Activated CD4-positive, CD25-positive, alpha-beta regulatory T cell treated with anti-CD3 and anti-CD28 coated beads, Interleukin-2, amount 50 U/mL, for 24 hours (primary cell): ENCODE data around the gene SREBF1.

Source experiments
- ATAC-seq, 2 donors: fragments of 150-1000 bp; cut with Tn5 transposase; one replicate each; pipeline ENCODE4 v1.10.0; 2021; ENCODE audit warnings: mild to moderate bottlenecking in 1 of 2, moderate library complexity in 1 of 2

Gene SREBF1

GRCh38 chr17:17822616-17823015, 14.2 kb downstream of the SREBF1 start:
- no peak for ATAC-seq

DNA sequence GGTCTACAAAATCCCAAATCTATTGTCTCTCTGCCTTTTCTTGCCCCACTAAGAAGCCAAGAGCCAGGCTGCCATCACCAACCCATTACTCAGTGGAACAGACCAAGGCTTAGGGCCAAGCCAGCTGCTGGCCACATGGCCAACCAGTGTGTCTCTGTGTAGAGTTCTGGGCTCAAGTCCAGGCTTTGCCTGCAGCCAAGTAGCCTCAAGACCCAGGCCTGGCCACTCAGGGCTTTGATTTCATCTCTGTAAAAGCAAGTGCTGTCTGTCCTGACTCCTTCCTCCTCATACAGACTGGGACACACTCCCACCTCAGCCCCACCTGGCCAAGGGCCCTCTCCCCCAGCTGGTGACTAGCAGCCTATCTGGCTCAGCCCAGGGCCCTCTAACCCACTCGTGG, 14.6 kb downstream of the SREBF1 start:
- no peak for ATAC-seq

GRCh38 chr17:17820463-17821158, 16.2 kb downstream of the SREBF1 start:
- no peak for ATAC-seq

DNA sequence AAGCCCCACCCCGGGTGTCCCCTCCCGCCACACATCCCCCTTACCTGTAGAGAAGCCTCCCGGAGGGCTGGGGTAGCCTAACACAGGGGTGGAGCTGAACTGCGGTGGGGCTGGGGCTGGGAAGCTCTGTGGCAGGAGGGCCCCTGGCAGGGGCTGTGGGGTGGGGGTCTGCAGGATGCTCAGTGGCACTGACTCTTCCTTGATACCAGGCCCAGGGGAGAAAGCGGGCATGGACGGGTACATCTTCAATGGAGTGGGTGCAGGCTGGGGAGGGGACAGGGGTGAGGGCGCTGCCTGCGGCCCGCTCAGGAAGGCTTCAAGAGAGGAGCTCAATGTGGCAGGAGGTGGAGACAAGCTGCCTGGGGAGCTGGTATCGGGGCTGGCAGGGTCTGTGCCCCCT, 16.7 kb downstream of the SREBF1 start:
- no peak for ATAC-seq

DNA sequence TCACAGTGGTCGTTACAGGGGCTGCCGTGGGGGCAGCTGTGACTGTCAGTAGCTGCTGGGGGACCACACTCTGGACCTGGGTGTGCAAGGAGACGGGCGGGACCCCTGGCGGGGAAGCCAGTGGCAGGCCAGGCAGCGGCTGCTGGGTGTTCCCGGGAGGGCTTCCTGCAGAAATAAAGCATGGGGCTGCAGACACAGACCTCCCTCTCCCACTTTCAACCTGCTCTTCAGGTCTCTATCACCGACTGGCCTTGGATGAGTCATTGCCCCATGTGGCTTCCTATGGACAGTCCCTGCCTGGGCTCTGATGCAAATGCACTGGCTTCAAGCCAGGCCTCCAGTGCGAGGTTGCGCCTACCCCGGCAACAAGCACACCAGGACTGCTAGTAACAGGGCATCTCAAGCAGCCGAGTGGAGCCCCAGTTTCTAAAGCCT, 17.2 kb downstream of the SREBF1 start:
- ATAC-seq: peak; percentile 77 to 82

DNA sequence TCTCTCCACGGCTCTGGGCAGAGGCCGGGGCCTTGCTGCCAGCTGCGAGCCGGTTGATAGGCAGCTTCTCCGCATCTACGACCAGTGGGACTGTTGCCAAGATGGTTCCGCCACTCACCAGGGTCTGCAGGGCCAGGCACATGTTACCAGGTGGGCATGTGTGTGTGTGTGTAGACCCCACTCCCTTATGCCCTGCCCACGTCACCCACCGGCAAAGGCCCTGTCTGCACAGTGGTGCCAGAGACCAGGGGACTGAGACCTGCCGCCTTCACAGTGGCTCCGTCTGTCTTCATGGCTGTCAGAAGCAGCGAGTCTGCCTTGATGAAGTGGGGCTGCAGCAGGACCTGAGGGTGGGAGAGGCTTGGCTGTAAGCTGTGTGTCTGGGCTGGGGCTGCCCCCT, 17.7 kb downstream of the SREBF1 start:
- ATAC-seq: no peak

DNA sequence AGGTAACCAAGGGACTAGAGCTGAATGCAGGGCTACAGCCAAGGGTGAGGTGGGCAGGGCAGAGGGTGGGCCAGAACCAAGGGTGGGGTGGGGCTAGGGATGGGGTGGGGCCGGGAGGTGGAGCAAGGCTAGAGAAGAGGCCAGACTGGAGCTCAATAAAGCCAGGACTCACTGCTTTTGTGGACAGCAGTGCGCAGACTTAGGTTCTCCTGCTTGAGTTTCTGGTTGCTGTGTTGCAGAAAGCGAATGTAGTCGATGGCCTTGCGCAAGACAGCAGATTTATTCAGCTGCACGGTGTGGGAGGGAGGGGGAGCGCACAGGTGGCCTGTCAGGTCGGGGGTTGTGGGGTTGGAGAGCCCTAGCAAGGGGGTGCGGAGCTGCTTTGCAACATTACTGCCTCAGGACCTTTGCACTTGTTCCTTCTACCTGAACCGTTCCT, 18.7 kb downstream of the SREBF1 start:
- ATAC-seq: no peak

GRCh38 chr17:17817552-17817947, 19.2 kb downstream of the SREBF1 start:
- ATAC-seq: no peak

DNA sequence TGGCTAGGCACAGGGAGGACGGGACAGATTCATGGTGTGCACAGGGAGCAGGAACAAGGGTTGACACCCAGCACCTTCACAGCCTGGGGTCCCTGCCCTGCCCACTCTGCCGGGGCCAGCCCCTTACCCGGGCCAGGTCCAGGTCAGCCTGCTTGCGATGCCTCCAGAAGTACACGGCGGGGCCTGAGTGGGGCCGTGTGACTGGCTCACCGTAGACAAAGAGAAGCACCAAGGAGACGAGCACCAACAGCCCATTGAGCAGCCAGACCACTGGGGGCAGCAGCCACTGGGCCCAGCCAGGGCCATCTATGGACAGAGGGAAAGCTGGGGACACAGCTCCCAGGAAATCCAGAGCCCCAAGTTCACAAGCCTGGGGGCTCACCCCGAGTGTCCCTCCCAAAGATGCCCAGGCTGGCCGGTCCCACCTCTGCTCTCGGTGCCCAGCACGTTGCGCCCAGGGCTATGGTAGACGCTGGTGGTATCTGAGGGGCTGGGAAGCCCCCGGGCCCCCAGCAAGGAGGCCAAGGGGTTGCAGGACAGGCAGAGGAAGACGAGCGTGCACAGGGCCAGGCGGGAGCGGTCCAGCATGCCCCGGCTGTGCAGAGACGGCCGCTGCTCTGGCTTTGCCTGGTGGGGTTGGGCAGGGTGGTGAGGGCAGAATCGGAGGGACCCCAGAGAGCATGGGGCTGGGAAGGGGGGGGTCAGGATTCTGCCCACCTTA, 19.8 kb downstream of the SREBF1 start:
- no peak for ATAC-seq

- ATAC-seq: no peak
Observed at GRCh38 chr17:17816240-17816814, 20.5 kb downstream of the SREBF1 start.

- no peak for ATAC-seq
Observed at GRCh38 chr17:17815436-17816200, 21.2 kb downstream of the SREBF1 start.

- ATAC-seq: no peak
Observed at GRCh38 chr17:17815062-17815406, 21.8 kb downstream of the SREBF1 start.

DNA sequence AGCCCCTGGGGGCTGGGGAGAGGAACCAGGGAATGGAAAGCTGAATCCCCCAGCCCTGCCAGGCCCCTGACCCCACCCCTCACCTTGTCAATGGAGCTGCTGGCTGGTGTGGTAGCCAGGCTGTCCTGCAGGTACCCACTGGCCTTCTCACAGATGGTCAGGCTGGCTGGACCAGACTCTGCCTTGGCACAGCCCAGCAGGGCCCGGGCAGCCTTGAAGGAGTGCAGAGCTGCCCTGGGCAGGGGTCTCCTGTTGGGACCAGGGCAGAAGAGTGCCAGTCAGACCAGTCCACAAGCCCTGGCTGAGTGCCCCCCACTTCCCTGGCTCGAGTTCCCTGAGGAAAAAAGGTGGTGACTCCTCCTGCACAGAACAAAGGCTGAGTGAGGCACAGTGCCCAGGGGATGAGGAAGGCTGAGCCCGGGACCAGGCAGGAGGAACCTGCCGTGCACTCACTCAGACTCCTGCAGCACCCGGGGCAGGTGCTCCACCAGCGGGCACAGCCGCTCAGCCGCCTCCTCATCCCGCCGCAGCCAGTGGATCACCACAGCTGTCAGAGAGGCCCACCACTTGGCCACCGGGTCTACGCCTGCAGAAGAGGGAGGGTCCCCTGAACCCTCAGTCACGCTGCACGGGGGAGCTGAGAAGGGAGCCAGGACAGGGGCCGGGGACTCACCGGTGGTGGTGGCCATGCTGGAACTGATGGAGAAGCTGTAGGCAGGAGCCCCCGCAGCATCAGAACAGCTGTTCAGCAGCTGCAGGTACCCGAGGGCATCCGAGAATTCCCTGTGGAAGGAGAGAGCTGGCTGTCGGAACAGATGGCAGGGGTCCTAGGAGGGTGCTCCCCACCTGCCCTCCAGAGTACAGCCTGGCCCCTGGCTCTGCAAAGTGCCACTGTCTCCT, 22.4 kb downstream of the SREBF1 start:
- no peak for ATAC-seq

DNA sequence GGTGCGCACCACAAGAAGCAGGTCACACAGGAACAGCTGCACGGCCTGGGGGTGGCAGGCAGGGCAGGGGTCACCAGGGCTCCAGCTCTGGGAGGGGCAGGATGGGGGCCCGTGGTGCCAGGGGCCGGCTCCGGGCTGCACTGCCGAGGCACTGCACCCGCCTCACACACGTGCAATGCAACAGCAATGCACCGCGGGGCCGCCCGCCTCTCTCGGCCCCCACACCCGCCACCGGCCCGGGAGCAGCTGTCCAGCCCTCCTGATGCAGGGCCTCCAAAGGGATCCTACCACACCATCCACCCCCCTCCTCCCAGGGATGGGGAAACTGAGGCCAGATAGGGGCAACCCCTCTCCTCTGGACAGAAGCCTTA, 23.1 kb downstream of the SREBF1 start:
- no peak for ATAC-seq

DNA sequence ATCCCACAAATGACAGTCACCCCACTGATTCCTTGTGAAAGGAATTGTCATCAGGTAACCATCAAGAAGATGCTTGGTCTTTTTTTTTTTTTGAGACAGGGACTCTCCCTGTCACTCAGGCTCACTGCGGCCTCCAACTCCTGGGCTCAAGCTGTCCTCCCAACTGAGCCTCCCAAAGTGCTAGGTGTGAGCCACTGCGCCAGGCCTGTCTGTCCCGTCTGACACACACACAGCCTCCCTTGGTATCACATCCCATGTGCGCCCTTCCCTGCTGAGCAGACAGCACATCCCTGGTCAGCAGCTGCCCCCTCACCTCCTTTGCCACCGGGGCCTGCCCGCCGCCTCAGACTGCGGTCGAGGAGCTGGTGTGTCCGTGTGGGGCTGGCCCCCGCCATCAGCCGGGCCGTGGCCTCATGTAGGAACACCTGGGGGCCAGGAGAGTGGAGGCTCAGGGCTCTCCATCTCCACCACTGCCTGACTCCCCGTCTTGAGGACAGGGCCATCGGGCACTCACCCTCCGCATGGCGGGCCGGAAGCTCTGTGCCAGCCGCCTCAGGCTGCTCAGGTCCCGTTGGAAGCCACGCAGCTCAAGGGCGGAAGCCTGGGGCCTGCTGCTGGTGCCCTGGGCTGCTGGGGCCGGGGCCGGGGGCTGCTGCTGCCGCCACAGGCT, 23.6 kb downstream of the SREBF1 start:
- no peak for ATAC-seq

- peak; percentile 55 to 56 for ATAC-seq
Observed at GRCh38 chr17:17812211-17813054, 24.4 kb downstream of the SREBF1 start.

GRCh38 chr17:17811381-17812210, 25.2 kb downstream of the SREBF1 start:
- ATAC-seq: no peak

DNA sequence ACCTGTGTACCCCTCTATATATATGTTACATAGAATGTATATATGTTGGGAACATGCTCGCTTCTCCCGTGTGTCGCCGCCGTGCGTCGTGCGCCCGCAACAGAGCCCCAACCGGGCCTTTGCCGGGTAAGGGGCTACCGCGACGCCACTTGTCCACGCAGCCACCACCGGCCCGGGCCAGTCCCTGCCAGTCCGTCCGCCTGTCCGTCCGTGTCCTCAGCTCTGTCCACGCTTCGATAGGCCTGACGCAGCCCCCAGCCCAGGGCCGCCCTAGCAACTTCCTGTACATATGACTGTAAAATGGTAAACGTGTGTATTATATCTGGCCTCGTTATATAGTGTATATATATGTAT, 25.9 kb downstream of the SREBF1 start:
- no peak for ATAC-seq

DNA sequence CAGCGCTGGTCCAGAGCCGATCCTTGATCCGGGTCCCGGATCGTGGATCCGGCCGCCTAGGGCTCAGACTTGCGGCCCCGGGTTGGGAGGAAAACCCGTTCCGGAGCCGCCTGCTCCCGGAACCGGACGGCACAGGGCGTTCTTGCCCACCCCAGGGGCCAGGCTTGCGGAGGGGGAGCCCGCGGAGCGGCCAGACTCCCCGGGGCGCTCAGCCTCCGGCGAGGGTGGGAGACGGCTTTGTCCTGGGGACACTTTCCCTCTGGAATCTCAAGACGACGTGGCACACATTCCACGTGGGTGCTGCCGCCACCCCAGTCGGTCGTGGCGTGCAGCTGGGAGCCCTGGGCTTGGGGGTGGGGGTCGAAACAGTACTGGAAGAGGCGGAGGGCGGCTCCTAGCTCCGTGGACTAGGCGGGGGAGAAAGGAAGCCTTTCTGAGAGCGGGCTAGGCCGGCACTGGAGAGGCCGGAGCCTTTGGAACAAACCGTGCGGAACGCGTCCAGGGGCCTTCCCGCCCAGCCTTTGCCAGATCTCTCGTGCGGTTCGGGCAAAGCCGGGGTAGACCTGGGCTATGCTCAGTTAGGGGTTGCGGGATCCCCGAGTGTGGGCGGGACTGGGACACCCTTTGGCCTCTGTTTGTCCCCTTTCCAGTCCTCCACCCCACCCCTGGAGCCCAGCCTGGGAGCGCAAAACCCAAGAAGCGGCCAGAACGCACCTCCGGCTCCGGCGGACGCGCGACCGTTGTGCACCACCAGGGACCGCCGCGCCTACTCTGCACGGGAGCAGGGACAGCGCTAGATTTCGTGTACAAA, 26.5 kb downstream of the SREBF1 start:
- ATAC-seq: no peak
